Measurements from ENCODE around the gene ERBIN. TPM values are rescaled to one million over a fixed set of nuclear protein-coding genes. Genes with fewer than 3 reads are reported as not detected.

ERBIN gene
- total and polyA plus RNA-seq, 2 of the 4 experiments (the other 2 are of a cell fraction) = 25.8 to 70.1 TPM

DNA sequence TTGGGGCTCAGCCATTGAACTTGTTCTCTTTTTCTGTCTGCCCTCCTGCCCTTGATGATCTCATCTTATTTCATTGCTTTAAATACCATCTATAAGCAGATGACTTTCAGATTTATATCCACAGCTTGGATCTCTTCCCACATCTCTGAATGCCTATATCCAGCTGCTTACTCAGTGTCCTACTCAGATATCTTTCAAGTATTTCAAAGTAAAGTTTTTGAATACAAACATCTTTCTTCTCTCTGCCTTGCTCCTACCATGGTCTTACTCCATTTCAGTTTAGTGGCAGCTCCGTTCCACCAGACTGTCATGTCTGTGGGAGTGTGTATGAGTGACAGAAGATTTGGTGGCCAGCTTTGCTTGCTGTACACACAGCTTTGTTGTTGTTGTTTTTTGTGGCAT, 59.7 kb downstream of the ERBIN start:
- peak; percentile 91 for DNase-seq
- peak overlapping the region; percentile 98 for H3K4me2 ChIP-seq (ENCODE audit: low read depth, low read length)
- dilution Hi-C loops (cut with HindIII; ENCODE audit: low sequenced_read_pairs, unreplicated experiment) = no loop called here

More for the DNA sequence above, 59.7 kb downstream of the ERBIN start:
- Histone ChIP-seq H3K4me1 (ENCODE audit: control insufficient read depth, insufficient read depth, low read length) (peaks cover 22% of the 10 kb centered on the region), H2AFZ (replicated peaks; ENCODE audit: low read length, poor library complexity) (no peak overlapping the region), H4K8ac (ENCODE audit: low read depth in 2 of 2, low read length in 2 of 2) (peak overlapping the region in 1 of 2 experiments; percentile 65; a peak in 2 of 4 replicates), H3K4me3 (ENCODE audit: insufficient read depth, low read depth, low read length) (peak overlapping the region; percentile 25; the same call in 1 of the 2 replicates), H3K56ac (ENCODE audit: extremely low read depth, insufficient read depth, low read length) (no peak overlapping the region), H3K23ac (ENCODE audit: low read depth, low read length) (peak overlapping the region; percentile 71; the same call in 1 of the 2 replicates), H4K20me1 (ENCODE audit: insufficient read depth, low read length) (peaks cover 82% of the 10 kb centered on the region), H3K9ac (ENCODE audit: low read depth, low read length) (peak overlapping the region; percentile 50; the same call in 1 of the 2 replicates), H2BK15ac (ENCODE audit: low read depth, low read length) (no peak overlapping the region), H3K18ac (ENCODE audit: low read depth, low read length) (peak overlapping the region; percentile 87), H2AK9ac (replicated peaks; ENCODE audit: low read depth, low read length, poor library complexity) (no peak overlapping the region), H3K27me3 (ENCODE audit: control insufficient read depth, insufficient read depth, low read length) (no peaks in the 10 kb centered on the region), H2BK120ac (ENCODE audit: low read depth, low read length) (no peak overlapping the region; the same call in 1 of the 2 replicates), H4K91ac (ENCODE audit: insufficient read depth, low read depth, low read length) (peak overlapping the region; percentile 20; the same call in 1 of the 2 replicates), H3K14ac (replicated peaks; ENCODE audit: low read depth, low read length) (0 out of 2 replicates have a peak overlapping the region, but pooled peaks have one; percentile 62), H3K9me1 (ENCODE audit: insufficient read depth, low read length) (peaks cover 33% of the 10 kb centered on the region), H3K4ac (ENCODE audit: low read depth, low read length) (peak overlapping the region; percentile 61; the same call in 1 of the 2 replicates), H3K9me3 (ENCODE audit: control insufficient read depth, insufficient read depth, low read length) (no peaks in the 10 kb centered on the region), H4K5ac (ENCODE audit: low read depth, low read length) (peak overlapping the region; percentile 61; the same call in 1 of the 2 replicates), H2BK5ac (ENCODE audit: low read depth, low read length, poor library complexity, severe bottlenecking) (peak overlapping the region; percentile 89), H2AK5ac (ENCODE audit: low read depth, low read length) (peak overlapping the region; percentile 86; the same call in 1 of the 2 replicates), H3K36me3 (ENCODE audit: control insufficient read depth, insufficient read depth, low read length) (peaks cover 5% of the 10 kb centered on the region; the same call in 1 of the 2 replicates), H3K79me1 (ENCODE audit: low read depth in 1 of 2, low read length in 2 of 2) (peaks cover 6 to 69% of the 10 kb centered on the region in 2 experiments; a peak in 3 of 4 replicates), H3K27ac (ENCODE audit: insufficient read depth, low read length) (peak overlapping the region; percentile 95; the same call in 1 of the 2 replicates), H2BK20ac (ENCODE audit: low read depth, low read length) (no peak overlapping the region)
- in situ Hi-C loops (cut with MboI; ENCODE audit: low sequenced_read_pairs) (no loop called here), intact Hi-C loops (cut with micrococcal nuclease) (no loop called here)
- ChIA-PET CTCF (interaction anchor here (1.3 kb wide), 1 partner anchor 17 kb away, joined by 3 read pairs; no protein-coding TSS in a partner anchor), POLR2A (ENCODE audit: unreplicated experiment) (interaction anchor here (0.5 kb wide), 1 partner anchor 17 kb away, joined by 6 read pairs; no protein-coding TSS in a partner anchor)
- ATAC-seq (ENCODE audit: low read depth) = peak; percentile 78
- no peak for TF ChIP-seq RCOR1 (IDR thresholded peaks at IDR 0.05; ENCODE audit: insufficient replicate concordance, low read length)
- TF ChIP-seq POLR2A (IDR thresholded peaks at IDR 0.05; ENCODE audit: low read depth, low read length) = no peak
- no peak for TF ChIP-seq SMC3 (IDR thresholded peaks at IDR 0.05; ENCODE audit: low read depth, low read length)
- TF ChIP-seq FOS (IDR thresholded peaks at IDR 0.05; ENCODE audit: low read depth, low read length) = no peak
- TF ChIP-seq, protein P1, sequence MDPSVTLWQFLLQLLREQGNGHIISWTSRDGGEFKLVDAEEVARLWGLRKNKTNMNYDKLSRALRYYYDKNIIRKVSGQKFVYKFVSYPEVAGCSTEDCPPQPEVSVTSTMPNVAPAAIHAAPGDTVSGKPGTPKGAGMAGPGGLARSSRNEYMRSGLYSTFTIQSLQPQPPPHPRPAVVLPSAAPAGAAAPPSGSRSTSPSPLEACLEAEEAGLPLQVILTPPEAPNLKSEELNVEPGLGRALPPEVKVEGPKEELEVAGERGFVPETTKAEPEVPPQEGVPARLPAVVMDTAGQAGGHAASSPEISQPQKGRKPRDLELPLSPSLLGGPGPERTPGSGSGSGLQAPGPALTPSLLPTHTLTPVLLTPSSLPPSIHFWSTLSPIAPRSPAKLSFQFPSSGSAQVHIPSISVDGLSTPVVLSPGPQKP (IDR thresholded peaks at IDR 0.05; ENCODE audit: borderline replicate concordance, low read depth, low read length) = no peak
- TF ChIP-seq, protein P2, sequence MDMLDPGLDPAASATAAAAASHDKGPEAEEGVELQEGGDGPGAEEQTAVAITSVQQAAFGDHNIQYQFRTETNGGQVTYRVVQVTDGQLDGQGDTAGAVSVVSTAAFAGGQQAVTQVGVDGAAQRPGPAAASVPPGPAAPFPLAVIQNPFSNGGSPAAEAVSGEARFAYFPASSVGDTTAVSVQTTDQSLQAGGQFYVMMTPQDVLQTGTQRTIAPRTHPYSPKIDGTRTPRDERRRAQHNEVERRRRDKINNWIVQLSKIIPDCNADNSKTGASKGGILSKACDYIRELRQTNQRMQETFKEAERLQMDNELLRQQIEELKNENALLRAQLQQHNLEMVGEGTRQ (IDR thresholded peaks at IDR 0.05; ENCODE audit: low read depth, low read length) = no peak
- TF ChIP-seq, protein P3, sequence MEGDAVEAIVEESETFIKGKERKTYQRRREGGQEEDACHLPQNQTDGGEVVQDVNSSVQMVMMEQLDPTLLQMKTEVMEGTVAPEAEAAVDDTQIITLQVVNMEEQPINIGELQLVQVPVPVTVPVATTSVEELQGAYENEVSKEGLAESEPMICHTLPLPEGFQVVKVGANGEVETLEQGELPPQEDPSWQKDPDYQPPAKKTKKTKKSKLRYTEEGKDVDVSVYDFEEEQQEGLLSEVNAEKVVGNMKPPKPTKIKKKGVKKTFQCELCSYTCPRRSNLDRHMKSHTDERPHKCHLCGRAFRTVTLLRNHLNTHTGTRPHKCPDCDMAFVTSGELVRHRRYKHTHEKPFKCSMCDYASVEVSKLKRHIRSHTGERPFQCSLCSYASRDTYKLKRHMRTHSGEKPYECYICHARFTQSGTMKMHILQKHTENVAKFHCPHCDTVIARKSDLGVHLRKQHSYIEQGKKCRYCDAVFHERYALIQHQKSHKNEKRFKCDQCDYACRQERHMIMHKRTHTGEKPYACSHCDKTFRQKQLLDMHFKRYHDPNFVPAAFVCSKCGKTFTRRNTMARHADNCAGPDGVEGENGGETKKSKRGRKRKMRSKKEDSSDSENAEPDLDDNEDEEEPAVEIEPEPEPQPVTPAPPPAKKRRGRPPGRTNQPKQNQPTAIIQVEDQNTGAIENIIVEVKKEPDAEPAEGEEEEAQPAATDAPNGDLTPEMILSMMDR (conservative IDR thresholded peaks at IDR 0.05; ENCODE audit: low read depth, low read length) = no peak
- TF ChIP-seq RFX5 (IDR thresholded peaks at IDR 0.05; ENCODE audit: low read depth, low read length) = no peak
- no peak for TF ChIP-seq CHD1 (IDR thresholded peaks at IDR 0.05; ENCODE audit: low read depth, low read length)
- no peak for TF ChIP-seq MAFK (IDR thresholded peaks at IDR 0.05; ENCODE audit: low read depth, low read length)
- TF ChIP-seq NFE2L2 (IDR thresholded peaks at IDR 0.05; ENCODE audit: low read depth, low read length) = no peak
- TF ChIP-seq RAD21 (IDR thresholded peaks at IDR 0.05; ENCODE audit: low read length) = no peak
- BruUV-seq (replicated peaks) = no TSS peak
- WGBS, 2 experiments (ENCODE audit: extremely low coverage in 2 of 2, insufficient read length in 1 of 2) = no CpG with 5 or more reads among the region's 1 CpG
